ENCODE results near the gene CD69. TPM values are rescaled to one million over a fixed set of nuclear protein-coding genes. Genes with fewer than 3 reads are reported as not detected.

The CD69 gene
- total RNA-seq, 1 donor from 2014 or later: not detected

- Histone ChIP-seq H3K9ac (no peak overlapping the region), H4K20me1 (ENCODE audit: low read depth) (no peaks in the 10 kb centered on the region), H3K36me3 (no peaks in the 10 kb centered on the region), H3F3A (ENCODE audit: low read depth) (no peaks in the 10 kb centered on the region), H3K4me1 (no peaks in the 10 kb centered on the region), H3K9me3 (ENCODE audit: low read depth) (no peaks in the 10 kb centered on the region), H3K27me3 (no peaks in the 10 kb centered on the region), H3K79me2 (ENCODE audit: low read depth) (no peaks in the 10 kb centered on the region), H3K4me2 (no peak overlapping the region), H3K27ac (no peak overlapping the region), H3K4me3 (no peak overlapping the region), H2AFZ (replicated peaks) (no peak overlapping the region)
- no peak overlapping the region for H3K27ac Mint-ChIP-seq
- no peaks in the 10 kb centered on the region for H3K9me3 Mint-ChIP-seq
- TF ChIP-seq EZH2 (IDR thresholded peaks at IDR 0.05) (no peak), CTCF (IDR thresholded peaks at IDR 0.05) (no peak), EZH2phosphoT487 (IDR thresholded peaks at IDR 0.05) (no peak)
- no peaks in the 10 kb centered on the region for H3K27me3 Mint-ChIP-seq (ENCODE audit: insufficient read depth, low read depth)
- no peaks in the 10 kb centered on the region for H3K4me1 Mint-ChIP-seq
- no peak overlapping the region for H3K4me3 Mint-ChIP-seq
- no peak for DNase-seq (ENCODE audit: low spot score)
- no peaks in the 10 kb centered on the region for H3K36me3 Mint-ChIP-seq
Measured at GRCh38 chr12:9729082-9729481, 31.6 kb downstream of the CD69 start.

GRCh38 chr12:9727813-9728212, 32.9 kb downstream of the CD69 start:
- no peaks in the 10 kb centered on the region for H3K79me2 ChIP-seq (ENCODE audit: low read depth)

GRCh38 chr12:9725213-9725870, 35.4 kb downstream of the CD69 start:
- Mint-ChIP-seq H3K9me3 (no peaks in the 10 kb centered on the region), H3K4me3 (no peak overlapping the region), H3K27me3 (ENCODE audit: insufficient read depth, low read depth) (no peaks in the 10 kb centered on the region), H3K4me1 (no peaks in the 10 kb centered on the region), H3K36me3 (no peaks in the 10 kb centered on the region), H3K27ac (no peak overlapping the region)
- H3K4me3 ChIP-seq: no peak overlapping the region
- H3K27ac ChIP-seq: no peak overlapping the region
- H3K4me2 ChIP-seq: no peak overlapping the region
- H3K79me2 ChIP-seq (ENCODE audit: low read depth): no peaks in the 10 kb centered on the region
- no peak for DNase-seq (ENCODE audit: low spot score)
- TF ChIP-seq CTCF (IDR thresholded peaks at IDR 0.05) (no peak), EZH2phosphoT487 (IDR thresholded peaks at IDR 0.05) (no peak), EZH2 (IDR thresholded peaks at IDR 0.05) (no peak)
- H3K9me3 ChIP-seq (ENCODE audit: low read depth): no peaks in the 10 kb centered on the region
- H3F3A ChIP-seq (ENCODE audit: low read depth): no peaks in the 10 kb centered on the region
- no peak overlapping the region for H3K9ac ChIP-seq
- H3K4me1 ChIP-seq: no peaks in the 10 kb centered on the region
- no peaks in the 10 kb centered on the region for H3K27me3 ChIP-seq
- peak overlapping the region; percentile 46 for H2AFZ ChIP-seq (replicated peaks)
- H3K36me3 ChIP-seq: no peaks in the 10 kb centered on the region
- no peaks in the 10 kb centered on the region for H4K20me1 ChIP-seq (ENCODE audit: low read depth)

More at GRCh38 chr12:9727813-9728212, 32.9 kb downstream of the CD69 start:
- Histone ChIP-seq H3K27me3 (no peaks in the 10 kb centered on the region), H3K4me2 (no peak overlapping the region), H3K4me1 (no peaks in the 10 kb centered on the region), H3K9ac (no peak overlapping the region), H2AFZ (replicated peaks) (no peak overlapping the region), H3K4me3 (no peak overlapping the region), H3K36me3 (no peaks in the 10 kb centered on the region), H3K9me3 (ENCODE audit: low read depth) (no peaks in the 10 kb centered on the region), H4K20me1 (ENCODE audit: low read depth) (no peaks in the 10 kb centered on the region), H3F3A (ENCODE audit: low read depth) (no peaks in the 10 kb centered on the region), H3K27ac (no peak overlapping the region)
- no peak overlapping the region for H3K4me3 Mint-ChIP-seq
- DNase-seq (ENCODE audit: low spot score): no peak
- H3K36me3 Mint-ChIP-seq: no peaks in the 10 kb centered on the region
- H3K4me1 Mint-ChIP-seq: no peaks in the 10 kb centered on the region
- H3K9me3 Mint-ChIP-seq: no peaks in the 10 kb centered on the region
- no peak overlapping the region for H3K27ac Mint-ChIP-seq
- H3K27me3 Mint-ChIP-seq (ENCODE audit: insufficient read depth, low read depth): no peaks in the 10 kb centered on the region
- TF ChIP-seq EZH2phosphoT487 (IDR thresholded peaks at IDR 0.05) (no peak), CTCF (IDR thresholded peaks at IDR 0.05) (no peak), EZH2 (IDR thresholded peaks at IDR 0.05) (no peak)

All from neural progenitor cell (in vitro differentiated cells).